GM12891 (cell line): ENCODE data around the gene ITGA7.

Experiments
- POLR2A ChIP-seq: IDR thresholded peaks from 2 replicates; pipeline ENCODE4 v1.6.1; 2011; ENCODE audit warnings: low read depth, low read length, control low read depth
- POLR2AphosphoS5 ChIP-seq: IDR thresholded peaks from 2 replicates; pipeline ENCODE4 v1.6.1; 2011; ENCODE audit warnings: low read depth, low read length, control low read depth
- SPI1 ChIP-seq: IDR thresholded peaks from 2 replicates; pipeline ENCODE4 v1.6.1; 2011; ENCODE audit warnings: low read depth, low read length, control low read depth
- TAF1 ChIP-seq: IDR thresholded peaks from 2 replicates; pipeline ENCODE4 v1.6.1; 2011; ENCODE audit warnings: low read depth, low read length, control low read depth

- no peak for TF ChIP-seq TAF1
- no peak for TF ChIP-seq POLR2AphosphoS5
- TF ChIP-seq POLR2A, result no peak
- no peak for TF ChIP-seq SPI1
Observed at GRCh38 chr12:55711786-55712553, 4.3 kb upstream of the ITGA7 start.
